ENCODE results near the gene GOLGA6C.

GRCh38 chr15:75230016-75230343, 28.2 kb upstream of the GOLGA6C start:
- TF ChIP-seq GATA2 (IDR thresholded peaks at IDR 0.05; ENCODE audit: low read depth, low read length) (no peak), GATA3 (IDR thresholded peaks at IDR 0.05; ENCODE audit: low read depth, low read length) (no peak)

Measured in SH-SY5Y (cell line).